HG03457 (cell line): Measurements from ENCODE around the gene JAG2.
"Not testable (repeated sequence)": the region's sequence is repeated elsewhere in the genome, so short reads cannot be mapped to it uniquely, and the experiment has no call there.

Experiments used
- ATAC-seq: cut with Tn5 transposase; IDR thresholded peaks from one replicate; pipeline ENCODE4 v1.9.1; 2021; ENCODE audit warnings: moderate number of reproducible peaks; ENCODE audit not compliant: unreplicated experiment

Gene JAG2

DNA sequence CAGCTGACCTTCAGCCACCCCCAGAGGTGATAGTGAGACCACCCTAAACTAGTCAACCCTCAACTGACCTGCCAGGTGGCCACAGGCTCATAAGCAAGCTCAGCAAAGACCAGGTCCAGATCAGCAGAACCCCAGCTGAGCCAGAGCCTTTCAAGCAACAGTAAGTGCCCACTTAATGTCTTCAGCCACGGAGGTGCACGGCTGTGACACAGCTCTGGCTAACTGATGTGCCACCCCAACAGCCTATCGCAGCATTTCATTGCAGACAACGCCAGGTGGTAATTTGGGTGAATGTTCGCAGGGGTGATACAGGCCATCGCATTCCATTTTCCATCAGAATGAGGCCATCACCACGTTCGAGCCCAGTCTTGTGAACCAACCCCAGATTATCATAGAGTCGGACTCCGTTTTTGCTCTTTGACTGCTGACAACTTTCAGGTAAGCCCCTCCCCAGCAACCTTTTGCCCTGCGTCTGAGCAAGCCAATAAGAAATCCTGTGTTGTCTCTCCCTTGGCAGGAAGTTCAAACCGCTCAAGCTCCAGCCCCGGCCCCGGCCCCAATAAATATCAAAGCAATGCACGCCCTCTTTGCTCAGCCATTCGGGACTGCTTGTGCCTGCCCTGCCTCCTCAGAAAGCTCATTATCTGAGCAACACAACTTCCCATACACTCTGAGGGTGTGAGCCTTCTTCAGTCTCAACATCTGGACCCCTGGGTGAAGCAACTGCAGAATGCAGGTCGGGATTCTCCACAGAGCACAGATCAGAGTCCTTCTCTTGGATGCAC, 44.4 kb downstream of the JAG2 start:
- no peak for ATAC-seq

DNA sequence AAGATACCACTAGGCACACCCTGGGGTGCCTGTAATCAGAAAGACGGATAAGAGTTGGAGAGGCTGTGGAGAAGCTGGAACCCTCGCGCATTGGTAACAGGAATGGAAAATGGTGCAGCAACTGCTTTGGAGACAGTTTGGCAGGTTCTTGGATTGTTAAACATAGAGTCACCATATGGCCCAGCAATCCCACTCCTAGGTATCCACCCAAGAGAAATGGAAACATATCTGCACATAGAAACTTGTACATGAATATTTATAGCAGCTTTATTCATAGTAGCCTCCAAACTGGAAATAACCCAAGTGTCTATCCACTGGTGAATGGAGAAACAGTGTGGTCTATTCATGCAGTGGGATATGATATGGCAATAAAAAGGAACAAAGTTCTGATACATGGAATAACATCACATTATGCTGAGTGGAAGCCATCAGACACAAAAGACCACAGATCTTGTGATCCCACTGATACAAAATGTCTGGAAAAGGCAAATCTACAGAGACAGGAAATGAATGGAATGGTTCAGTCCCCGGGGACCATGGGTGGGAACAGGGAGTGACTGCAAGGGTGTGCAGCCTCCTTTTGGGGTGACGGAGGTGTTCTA, 45.4 kb downstream of the JAG2 start:
- ATAC-seq: no peak

DNA sequence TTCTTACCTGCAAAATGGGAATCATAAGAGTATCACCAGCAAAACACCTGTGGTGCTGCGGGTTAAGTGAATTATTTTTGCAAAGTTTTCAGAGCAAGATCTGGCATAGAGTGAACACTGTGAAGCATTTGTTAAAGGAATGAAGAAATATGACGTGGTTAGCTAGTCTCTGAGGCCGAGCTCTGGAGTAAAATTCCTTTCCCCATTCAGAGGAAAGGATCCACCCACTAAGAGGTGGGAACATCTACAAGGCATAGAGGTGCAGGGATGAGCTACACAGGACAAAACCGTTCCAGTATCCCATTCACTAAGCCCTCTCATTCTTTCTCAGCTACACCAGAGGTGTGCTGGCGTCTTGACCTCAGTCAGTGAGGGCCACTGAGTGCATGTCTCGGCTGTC, 48.5 kb downstream of the JAG2 start:
- no peak for ATAC-seq

DNA sequence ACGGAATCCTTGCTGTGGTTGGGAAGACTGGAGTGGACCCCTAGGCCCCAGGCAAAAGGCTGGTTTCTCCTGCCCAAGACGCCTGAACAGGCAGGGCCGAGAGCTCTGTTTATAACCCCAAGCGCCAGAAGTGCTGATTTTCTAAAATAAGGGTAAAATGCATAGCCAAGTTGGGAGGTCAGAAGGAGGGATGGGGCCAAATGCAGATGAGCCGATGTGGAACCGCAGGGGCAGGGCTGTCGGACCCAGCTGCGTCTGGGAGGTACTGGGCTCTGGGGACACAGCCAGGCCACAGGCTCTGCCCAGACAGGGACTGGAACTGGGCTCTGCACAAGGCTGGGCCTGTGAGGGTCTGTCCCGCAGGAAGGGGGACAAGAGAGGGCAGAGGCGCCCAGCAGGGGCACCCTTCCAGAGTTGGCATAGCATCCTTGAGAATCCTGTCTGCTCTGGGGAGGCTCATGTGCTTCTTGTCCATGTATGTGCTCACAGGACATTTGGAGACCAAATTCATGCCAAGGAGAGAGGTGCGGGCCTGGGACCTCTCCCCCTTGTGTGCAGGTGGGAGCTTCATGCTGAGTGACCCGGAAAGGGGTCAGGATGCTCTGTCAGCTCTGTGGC, 49.1 kb downstream of the JAG2 start:
- no peak for ATAC-seq

DNA sequence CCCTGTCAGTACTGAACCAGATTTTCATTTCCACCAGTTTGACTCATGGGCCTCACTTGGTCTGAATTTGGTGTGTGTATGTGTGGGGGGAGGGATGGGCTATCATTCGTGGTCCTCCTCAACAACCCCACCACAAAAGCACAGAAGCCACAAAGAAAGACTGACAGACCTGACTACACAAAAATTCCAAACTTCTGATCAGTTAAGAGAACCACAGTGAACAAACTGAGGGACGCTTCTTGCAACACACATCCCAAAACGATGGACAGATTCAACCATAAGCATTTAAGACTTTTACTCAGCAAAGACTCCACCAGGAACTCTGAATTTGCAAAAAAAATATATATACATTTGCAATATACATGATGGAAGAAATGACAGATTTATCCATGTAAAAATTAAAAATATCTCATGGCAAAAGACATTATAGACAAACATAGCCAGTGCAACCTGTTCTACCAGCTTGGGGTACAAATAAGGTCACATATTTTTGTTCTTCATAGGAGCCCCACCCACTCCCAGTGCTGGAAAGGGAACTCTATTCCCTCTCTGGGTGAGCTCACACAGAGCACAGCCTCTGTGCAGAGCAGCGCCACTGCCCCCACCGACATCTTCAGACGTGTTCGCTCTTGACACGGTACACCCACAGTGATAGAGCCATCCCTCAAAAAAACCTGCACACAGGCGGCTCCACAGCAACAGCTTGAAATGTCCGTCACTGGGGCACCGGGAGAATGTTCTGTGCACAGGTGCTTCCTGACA, 49.7 kb downstream of the JAG2 start:
- no peak for ATAC-seq

DNA sequence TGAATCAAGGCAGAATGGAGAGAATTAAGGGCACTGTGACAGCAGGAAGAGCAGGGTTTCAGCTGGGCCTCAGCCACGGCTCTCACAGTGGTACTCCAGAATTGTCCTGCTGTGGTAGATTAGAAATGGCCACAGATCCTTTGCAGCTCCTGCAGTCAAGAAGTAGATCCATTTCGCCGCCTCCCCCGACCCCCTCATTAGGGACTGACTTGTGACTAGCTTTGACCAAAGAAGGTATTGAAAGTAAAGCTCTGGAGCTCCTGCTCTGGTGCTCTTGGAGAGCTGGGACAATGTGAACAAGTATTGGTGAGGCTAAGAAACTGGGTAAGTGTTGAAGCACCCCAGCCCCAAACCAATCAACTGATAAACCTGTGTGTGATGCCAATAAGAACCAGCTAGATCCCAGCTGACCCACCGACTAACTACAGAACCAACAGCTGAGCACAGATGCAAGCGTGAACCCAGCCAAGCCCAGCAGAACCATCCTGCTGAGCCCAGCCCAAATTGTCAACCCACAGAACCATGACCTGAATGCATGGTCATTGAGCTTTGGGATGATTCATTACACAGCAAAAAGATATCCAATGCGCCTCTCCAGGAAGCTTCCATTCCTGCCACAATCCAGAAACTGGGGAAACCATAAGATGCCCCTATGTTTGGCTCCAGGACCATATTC, 50.7 kb downstream of the JAG2 start:
- no peak for ATAC-seq

DNA sequence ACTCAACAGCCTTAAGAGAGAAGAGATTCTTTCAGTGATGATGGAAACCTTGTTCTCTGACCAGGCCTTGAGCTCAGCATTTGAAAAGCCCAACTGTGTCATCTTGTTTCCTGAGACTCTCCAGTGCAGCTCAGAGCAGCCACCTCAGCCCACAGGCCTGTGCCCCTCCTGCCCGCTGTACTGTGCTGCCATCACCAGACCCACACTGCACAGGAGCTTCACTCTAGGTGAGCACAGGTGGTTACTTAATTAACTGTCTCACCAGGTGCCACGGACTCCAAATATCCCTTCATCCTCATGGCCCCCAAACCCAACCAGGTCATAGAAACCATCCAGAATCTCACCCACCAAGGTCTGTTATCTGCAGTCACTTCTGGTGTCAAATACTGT, 51.3 kb downstream of the JAG2 start:
- ATAC-seq: no peak

DNA sequence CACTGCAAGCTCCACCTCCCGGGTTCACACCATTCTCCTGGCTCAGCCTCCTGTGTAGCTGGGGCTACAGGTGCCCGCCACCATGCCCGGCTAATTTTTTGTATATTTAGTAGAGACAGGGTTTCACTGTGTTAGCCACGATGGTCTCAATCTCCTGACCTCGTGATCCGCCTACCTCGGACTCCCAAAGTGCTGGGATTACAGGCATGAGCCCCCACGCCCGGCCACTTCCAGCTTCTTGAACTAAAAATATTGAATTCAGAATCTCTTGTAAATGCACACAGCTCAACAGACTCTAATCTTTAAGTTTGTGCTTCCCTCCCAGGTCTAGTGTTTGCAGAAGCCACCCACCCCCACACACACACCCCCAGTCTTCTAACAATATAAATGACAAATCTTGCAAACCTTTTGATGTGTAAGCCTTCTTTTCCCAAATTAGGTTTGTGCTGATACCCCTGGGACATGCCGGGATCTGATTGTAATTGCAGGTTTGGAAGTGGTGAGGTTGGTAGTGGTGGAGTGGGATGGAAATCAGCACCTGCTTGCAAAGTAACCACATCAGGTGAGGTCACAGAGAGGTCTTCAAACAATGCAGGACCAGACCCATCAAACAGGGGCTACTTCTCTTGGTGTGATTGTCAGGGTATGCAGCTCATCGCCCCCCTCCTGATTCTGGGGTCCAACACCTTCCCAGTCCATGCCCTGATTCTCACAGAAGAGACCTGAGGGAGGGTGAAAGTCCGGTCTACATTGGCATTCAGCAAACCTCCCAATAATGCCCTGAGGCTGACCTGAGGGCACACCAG, 51.9 kb downstream of the JAG2 start:
- ATAC-seq: no peak

DNA sequence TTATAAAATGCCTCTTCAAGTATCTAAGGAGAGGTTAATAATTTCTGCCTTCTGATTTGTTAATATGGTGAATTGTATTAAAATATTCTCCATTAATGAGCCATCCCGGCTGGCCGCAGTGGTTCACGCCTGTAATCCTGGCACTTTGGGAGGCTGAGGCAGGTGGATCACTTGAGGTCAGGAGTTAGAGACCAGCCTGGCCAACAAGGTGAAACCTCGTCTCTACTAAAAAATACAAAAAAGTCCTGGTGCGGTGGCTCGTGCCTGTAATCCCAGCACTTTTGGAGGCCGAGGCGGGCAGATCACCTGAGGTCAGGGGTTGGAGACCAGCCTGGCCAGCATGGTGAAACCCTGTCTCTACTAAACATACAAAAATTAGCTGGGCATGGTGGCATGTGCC, 59.3 kb downstream of the JAG2 start:
- ATAC-seq: not testable (repeated sequence)

DNA sequence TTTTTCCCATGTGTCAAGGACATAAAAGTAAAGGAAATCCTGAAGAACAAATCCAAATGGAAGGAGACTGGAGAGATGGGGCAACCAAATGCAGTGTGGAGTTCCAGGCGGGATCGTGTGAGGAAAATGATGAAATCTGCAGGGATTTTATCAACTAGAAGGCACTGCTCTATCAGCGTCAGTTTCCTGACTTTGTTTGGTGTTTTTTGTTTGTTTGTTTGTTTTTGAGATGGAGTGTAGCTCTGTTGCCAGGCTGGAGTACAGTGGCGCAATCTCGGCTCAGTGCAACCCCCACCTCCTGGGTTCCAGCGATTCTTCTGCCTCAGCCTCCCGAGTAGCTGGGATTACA, 60.1 kb downstream of the JAG2 start:
- ATAC-seq: no peak

DNA sequence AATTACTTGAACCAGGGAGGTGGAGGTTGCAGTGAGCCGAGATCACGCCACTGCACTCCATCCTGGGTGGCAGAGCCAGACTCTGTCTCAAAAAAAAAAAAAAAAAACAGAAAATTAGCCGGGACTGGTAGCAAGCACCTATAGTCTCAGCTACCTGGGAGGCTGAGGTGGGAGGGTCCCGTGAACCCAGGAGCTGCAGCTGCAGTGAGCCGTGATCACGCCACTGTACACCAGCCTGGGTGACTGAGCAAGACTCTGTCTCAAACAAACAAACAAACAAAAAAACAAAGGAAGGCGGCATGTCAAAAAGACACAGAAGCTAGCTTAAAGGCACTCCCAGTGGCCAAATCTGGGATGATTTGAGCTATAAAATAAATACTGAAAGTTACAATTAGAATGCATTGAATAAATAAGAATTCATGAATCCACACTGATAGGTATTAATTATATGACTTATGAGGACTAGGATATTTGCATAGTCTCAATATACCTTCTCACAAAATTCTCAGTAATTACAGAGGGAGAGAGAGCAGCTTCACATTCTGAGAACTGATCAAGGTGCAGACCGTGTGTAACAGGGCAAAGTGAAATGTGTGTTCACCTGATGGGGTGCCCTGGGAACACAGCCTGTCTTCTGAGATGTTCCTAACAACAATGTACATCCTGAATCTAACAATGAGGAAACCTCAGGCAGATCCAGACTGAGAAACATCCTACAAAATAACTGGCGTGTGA, 60.6 kb downstream of the JAG2 start:
- no peak for ATAC-seq

DNA sequence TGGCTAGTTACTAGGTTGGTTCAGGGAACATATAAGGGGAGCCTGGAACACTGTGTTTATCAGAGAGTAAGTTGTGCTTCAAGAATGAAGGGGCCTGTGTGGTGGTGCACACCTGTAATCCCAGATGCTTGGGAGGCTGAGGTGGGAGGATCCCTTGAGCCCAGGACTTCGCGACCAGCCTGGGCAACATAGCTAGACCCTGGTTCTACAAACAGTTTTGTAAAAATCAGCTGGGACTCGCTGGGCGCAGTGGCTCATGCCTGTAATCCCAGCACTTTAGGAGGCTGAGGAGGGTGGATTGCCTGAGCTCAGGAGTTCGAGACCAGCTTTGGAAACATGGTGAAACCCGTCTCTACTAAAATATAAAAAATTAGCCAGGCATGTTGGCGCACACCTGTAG, 61.2 kb downstream of the JAG2 start:
- ATAC-seq: no peak

DNA sequence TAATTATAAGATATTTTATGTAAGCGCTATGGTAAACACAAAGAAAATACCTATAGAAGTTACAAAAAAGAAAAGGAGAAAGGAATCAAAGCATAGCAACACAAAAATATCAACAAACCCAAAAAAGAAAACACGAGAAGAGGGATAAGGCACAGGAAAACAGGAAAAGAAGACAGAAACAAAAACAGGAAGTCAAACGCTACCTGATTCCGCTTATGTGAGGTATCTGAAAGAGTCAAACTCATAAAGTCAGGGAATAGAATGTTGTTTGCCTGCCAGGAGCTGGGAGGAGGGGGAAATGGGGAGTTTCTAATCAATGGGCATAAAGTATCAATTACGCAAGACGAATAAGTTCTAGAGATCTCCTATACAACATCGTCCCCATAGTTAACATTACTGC, 63.4 kb downstream of the JAG2 start:
- no peak for ATAC-seq

DNA sequence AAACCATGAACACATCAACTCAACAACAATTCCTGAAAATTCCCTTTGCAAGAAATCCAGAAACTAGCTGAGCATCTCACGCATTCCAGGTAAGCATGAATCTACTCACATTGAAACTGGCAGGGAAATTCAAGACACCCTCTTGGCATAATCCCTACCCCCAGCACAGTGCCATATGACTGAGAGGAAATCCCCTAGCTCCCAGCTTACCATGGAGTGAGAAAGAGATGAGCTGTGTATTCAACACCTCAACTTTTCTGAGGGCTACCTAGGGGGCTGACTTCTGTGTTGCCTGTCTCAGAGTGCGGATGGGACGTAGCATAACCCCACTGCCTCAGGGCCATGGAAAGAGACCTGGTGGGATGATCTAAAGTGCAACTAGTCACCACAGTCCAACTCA, 65.7 kb downstream of the JAG2 start:
- ATAC-seq: no peak

DNA sequence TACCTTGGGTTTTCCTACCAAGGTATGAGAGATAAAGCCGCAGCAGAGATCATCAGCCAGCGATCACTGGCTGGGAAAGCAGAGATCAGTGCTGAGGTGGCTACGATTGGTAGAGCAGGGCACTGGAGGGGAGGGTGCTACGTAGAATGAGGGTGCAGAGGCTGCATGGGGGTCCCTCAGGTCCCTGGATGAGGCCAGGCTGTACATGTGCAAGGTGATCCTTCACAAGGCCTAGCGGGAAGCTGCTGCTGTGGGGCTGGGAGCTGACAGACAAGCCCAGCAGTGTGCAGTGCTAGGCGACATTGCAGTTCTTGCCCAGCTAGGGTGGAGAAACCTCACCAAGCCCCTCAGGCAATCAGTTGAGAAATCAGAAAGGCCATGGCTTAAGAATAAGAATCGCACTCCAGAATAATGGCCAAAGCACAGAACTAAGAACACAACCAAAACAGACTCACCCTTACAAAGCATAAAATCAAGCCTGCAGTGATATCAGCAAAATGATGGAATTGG, 66.2 kb downstream of the JAG2 start:
- ATAC-seq: no peak

DNA sequence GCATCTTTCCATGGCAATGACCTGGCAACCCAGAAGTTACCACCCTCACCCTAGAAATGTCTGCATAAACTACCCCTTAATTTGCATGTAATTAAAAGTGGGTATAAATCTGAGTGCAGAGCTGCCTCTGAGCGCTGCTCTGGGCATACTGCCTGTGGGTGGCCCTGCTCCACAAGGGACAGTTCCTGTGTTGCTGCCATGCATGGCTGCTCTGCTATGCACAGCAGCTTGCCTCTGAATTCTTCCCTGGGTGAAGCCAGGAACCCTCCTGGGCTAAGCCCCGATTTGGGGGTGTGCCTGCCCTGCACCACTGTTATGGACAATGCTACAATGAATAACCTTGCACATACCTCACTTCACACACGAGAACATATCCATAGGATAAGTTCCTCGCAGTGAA, 67.7 kb downstream of the JAG2 start:
- no peak for ATAC-seq

DNA sequence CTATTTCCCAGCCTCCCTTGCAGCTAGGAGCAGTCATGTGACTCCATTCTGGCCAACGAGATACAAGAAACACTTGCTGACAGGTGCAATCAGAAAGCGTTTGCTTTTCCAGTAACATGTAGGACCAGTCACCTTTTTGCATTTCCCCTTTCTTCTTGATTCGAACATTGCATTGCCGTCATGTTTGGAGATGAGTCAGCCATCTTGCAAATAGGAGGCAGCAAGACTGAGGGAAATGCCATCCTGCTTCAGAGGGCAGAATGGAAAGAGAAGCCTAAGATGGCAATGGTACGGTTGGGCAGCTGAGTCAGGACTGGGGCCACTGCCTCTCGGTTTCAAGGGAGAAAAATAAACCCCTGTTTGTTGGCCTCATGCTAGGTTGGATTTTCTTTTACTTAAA, 68.8 kb downstream of the JAG2 start:
- no peak for ATAC-seq

DNA sequence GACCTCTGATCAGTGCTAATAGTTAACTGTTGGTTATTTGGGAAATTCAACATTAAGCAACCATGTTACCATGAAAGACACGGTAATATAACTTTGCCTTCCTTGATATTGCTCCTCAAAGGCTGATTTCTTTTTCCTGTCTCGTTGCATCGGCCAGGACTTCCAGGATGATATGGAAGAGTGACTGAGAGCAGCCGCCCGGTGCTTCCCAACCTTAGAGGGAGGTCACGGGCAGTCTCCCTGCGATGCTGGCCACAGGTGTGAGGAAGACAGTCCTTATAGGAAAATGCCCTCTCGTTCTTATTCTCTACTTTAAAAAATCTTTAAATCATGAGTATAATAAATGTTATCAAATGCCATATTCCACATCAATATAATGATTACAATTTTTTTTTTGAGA, 70.3 kb downstream of the JAG2 start:
- no peak for ATAC-seq

DNA sequence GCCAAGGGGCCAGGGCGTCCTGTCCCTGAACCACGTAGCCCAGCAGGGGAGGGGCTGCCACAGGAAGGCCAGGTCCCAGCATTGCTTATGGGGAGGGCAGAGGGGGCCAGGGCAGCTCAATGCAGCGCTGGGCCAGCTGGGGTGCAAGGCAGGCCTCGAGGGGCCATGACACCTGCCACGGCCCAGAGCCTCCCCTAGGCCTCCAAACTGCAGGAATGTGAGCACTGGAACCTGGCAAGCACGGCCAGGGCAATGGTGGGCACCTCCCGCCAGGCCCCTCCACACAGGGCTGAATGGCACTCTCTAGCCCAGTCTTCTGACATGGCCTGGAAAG, 70.8 kb downstream of the JAG2 start:
- no peak for ATAC-seq
